ENCODE measurements around the gene REXO4. TPM values are rescaled to one million over a fixed set of nuclear protein-coding genes. Genes with fewer than 3 reads are reported as not detected.

Gene REXO4
- polyA plus RNA-seq, 1 donor from 2014 or later = 16.1 TPM

DNA sequence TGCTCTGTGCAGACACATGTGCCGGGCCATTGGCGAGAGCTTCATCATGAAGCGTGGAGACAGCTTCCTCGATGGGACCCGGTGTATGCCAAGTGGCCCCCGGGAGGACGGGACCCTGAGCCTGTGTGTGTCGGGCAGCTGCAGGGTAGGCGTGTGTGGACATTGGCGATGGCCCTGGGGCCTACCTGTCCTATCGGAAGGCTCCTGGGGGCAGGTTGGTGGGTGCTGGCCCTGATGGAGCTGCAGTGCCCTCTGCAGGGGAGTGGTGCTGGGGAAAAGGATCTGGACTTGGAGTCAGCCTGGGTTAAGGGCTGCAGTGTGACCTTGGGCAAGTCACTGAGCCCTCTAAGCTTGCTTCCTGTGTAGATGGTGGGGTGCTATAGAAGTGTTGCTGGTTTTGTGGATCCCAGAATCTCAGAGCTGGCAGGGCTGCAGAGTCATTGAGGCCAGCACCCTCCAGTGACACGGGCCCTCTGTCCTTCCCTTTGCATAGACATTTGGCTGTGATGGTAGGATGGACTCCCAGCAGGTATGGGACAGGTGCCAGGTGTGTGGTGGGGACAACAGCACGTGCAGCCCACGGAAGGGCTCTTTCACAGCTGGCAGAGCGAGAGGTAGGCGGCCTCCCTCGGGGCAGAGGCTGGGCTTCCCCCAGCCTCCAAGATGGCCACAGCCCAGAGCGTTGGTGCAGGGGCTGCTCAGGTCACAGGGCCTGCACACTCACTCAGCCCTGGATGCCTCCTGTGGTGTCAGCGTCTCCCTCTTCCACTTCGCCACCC, 20.1 kb upstream of the REXO4 start:
- no peak overlapping the region for H3K4me2 ChIP-seq (ENCODE audit: low read length)
- H3F3A ChIP-seq (ENCODE audit: insufficient read depth, low read length, poor library complexity, severe bottlenecking) = no peaks in the 10 kb centered on the region
- no peaks in the 10 kb centered on the region for H3K27me3 ChIP-seq (ENCODE audit: insufficient read depth, low read depth, low read length)
- no peaks in the 10 kb centered on the region for H3K9me2 ChIP-seq (ENCODE audit: insufficient read depth, low read length)
- no peak overlapping the region for H3K4me3 ChIP-seq (ENCODE audit: low read length)
- H3K79me2 ChIP-seq (replicated peaks; ENCODE audit: insufficient read depth, low read length) = no peaks in the 10 kb centered on the region
- no peak overlapping the region for H2AFZ ChIP-seq (ENCODE audit: low read depth, low read length)
- no peak for TF ChIP-seq EP300 (conservative IDR thresholded peaks at IDR 0.05; ENCODE audit: poor library complexity, severe bottlenecking)
- TF ChIP-seq MXI1 (conservative IDR thresholded peaks at IDR 0.05; ENCODE audit: poor library complexity, severe bottlenecking) = no peak
- TF ChIP-seq TAF1 (IDR thresholded peaks at IDR 0.05; ENCODE audit: low read depth) = no peak
- no peak for TF ChIP-seq SMC3 (conservative IDR thresholded peaks at IDR 0.05; ENCODE audit: poor library complexity)
- TF ChIP-seq EZH2 (IDR thresholded peaks at IDR 0.05; ENCODE audit: borderline replicate concordance, insufficient read depth, low read length, poor library complexity, severe bottlenecking) = no peak
- TF ChIP-seq, protein P1, sequence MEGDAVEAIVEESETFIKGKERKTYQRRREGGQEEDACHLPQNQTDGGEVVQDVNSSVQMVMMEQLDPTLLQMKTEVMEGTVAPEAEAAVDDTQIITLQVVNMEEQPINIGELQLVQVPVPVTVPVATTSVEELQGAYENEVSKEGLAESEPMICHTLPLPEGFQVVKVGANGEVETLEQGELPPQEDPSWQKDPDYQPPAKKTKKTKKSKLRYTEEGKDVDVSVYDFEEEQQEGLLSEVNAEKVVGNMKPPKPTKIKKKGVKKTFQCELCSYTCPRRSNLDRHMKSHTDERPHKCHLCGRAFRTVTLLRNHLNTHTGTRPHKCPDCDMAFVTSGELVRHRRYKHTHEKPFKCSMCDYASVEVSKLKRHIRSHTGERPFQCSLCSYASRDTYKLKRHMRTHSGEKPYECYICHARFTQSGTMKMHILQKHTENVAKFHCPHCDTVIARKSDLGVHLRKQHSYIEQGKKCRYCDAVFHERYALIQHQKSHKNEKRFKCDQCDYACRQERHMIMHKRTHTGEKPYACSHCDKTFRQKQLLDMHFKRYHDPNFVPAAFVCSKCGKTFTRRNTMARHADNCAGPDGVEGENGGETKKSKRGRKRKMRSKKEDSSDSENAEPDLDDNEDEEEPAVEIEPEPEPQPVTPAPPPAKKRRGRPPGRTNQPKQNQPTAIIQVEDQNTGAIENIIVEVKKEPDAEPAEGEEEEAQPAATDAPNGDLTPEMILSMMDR (IDR thresholded peaks at IDR 0.05; ENCODE audit: poor library complexity, severe bottlenecking) = no peak
- no peak for TF ChIP-seq RAD21 (conservative IDR thresholded peaks at IDR 0.05)
- TF ChIP-seq, protein P2, sequence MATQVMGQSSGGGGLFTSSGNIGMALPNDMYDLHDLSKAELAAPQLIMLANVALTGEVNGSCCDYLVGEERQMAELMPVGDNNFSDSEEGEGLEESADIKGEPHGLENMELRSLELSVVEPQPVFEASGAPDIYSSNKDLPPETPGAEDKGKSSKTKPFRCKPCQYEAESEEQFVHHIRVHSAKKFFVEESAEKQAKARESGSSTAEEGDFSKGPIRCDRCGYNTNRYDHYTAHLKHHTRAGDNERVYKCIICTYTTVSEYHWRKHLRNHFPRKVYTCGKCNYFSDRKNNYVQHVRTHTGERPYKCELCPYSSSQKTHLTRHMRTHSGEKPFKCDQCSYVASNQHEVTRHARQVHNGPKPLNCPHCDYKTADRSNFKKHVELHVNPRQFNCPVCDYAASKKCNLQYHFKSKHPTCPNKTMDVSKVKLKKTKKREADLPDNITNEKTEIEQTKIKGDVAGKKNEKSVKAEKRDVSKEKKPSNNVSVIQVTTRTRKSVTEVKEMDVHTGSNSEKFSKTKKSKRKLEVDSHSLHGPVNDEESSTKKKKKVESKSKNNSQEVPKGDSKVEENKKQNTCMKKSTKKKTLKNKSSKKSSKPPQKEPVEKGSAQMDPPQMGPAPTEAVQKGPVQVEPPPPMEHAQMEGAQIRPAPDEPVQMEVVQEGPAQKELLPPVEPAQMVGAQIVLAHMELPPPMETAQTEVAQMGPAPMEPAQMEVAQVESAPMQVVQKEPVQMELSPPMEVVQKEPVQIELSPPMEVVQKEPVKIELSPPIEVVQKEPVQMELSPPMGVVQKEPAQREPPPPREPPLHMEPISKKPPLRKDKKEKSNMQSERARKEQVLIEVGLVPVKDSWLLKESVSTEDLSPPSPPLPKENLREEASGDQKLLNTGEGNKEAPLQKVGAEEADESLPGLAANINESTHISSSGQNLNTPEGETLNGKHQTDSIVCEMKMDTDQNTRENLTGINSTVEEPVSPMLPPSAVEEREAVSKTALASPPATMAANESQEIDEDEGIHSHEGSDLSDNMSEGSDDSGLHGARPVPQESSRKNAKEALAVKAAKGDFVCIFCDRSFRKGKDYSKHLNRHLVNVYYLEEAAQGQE (IDR thresholded peaks at IDR 0.05; ENCODE audit: borderline replicate concordance) = no peak
- no peak for TF ChIP-seq POLR2AphosphoS5 (IDR thresholded peaks at IDR 0.05)
- H3K9ac ChIP-seq (ENCODE audit: low read length) = no peak overlapping the region
- H4K20me1 ChIP-seq (ENCODE audit: insufficient read depth) = no peaks in the 10 kb centered on the region
- H3K9me3 ChIP-seq (ENCODE audit: low read length) = no peaks in the 10 kb centered on the region
- no peak overlapping the region for H3K27ac ChIP-seq (ENCODE audit: low read length)
- no peaks in the 10 kb centered on the region for H3K36me3 ChIP-seq (ENCODE audit: insufficient read depth, low read length)

DNA sequence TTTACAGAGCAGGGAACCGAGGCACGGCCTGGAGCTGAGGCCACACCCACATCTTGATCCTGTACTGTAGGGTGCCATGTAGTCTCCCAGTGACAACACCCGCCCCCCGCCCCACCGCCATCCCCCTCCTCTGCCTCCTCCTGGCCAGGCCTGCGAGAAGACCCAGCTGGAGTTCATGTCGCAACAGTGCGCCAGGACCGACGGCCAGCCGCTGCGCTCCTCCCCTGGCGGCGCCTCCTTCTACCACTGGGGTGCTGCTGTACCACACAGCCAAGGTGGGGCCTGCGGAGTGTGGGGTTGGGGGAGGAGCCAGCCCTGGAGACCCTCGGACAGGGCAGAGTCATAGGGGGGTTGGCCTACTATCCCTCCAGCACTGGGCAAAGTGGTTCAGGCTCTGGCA, 18.9 kb upstream of the REXO4 start:
- Histone ChIP-seq H4K20me1 (ENCODE audit: insufficient read depth) (no peaks in the 10 kb centered on the region), H3K27ac (ENCODE audit: low read length) (no peak overlapping the region), H2AFZ (ENCODE audit: low read depth, low read length) (no peak overlapping the region), H3K9me3 (ENCODE audit: low read length) (no peaks in the 10 kb centered on the region), H3K9ac (ENCODE audit: low read length) (no peak overlapping the region), H3K4me2 (ENCODE audit: low read length) (no peak overlapping the region), H3K4me3 (ENCODE audit: low read length) (no peak overlapping the region), H3F3A (ENCODE audit: insufficient read depth, low read length, poor library complexity, severe bottlenecking) (no peaks in the 10 kb centered on the region), H3K79me2 (replicated peaks; ENCODE audit: insufficient read depth, low read length) (no peaks in the 10 kb centered on the region), H3K36me3 (ENCODE audit: insufficient read depth, low read length) (no peaks in the 10 kb centered on the region), H3K9me2 (ENCODE audit: insufficient read depth, low read length) (no peaks in the 10 kb centered on the region), H3K27me3 (ENCODE audit: insufficient read depth, low read depth, low read length) (no peaks in the 10 kb centered on the region)
- TF ChIP-seq SMC3 (conservative IDR thresholded peaks at IDR 0.05; ENCODE audit: poor library complexity) (no peak), MXI1 (conservative IDR thresholded peaks at IDR 0.05; ENCODE audit: poor library complexity, severe bottlenecking) (no peak), POLR2AphosphoS5 (IDR thresholded peaks at IDR 0.05) (no peak), TAF1 (IDR thresholded peaks at IDR 0.05; ENCODE audit: low read depth) (no peak), EZH2 (IDR thresholded peaks at IDR 0.05; ENCODE audit: borderline replicate concordance, insufficient read depth, low read length, poor library complexity, severe bottlenecking) (no peak), RAD21 (conservative IDR thresholded peaks at IDR 0.05) (no peak), EP300 (conservative IDR thresholded peaks at IDR 0.05; ENCODE audit: poor library complexity, severe bottlenecking) (no peak)
- TF ChIP-seq, protein P1 (IDR thresholded peaks at IDR 0.05; ENCODE audit: poor library complexity, severe bottlenecking) = no peak
- TF ChIP-seq, protein P2 (IDR thresholded peaks at IDR 0.05; ENCODE audit: borderline replicate concordance) = no peak

Data from neural cell (in vitro differentiated cells).